Breast epithelium (tissue), 3 donors: ENCODE measurements around the gene ACLY.

Source experiments
- CTCF ChIP-seq, 3 donors: fragments of 450-650 bp; IDR thresholded peaks; one replicate each; pipeline ENCODE4 v1.5.1; 2016 to 2017; ENCODE audit warnings: antibody characterized with exemption in 3 of 3, mild to moderate bottlenecking in 3 of 3, moderate library complexity in 3 of 3
- POLR2A ChIP-seq: fragments of 450-650 bp; IDR thresholded peaks from one replicate; pipeline ENCODE4 v1.6.1; 2016; ENCODE audit warnings: antibody characterized with exemption, mild to moderate bottlenecking, moderate library complexity
- POLR2AphosphoS5 ChIP-seq, 3 donors: sonication (generic); formaldehyde crosslinking; IDR thresholded peaks; one replicate each; pipeline ENCODE4 v1.6.1; 2017; ENCODE audit warnings: antibody characterized with exemption in 3 of 3

DNA sequence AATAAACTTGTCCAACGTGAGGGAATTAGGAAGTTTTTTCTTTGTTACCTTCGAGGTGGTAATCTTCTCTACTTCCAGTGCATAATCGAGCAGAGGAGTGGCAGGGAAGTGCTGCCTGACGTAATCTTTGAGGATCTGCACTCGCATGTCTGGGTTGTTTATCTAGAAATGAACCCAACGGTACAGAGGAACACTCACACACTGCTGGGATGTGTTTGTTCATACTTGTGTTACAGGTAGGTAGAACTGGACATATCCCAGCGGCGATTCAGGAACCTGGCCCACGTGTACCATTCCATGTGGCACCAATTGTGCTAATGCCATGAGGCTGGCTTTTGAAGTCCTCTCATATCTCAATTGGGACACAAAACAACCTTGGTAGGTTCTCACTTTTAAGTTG is 49.3 kb downstream of the ACLY start:
- TF ChIP-seq POLR2A (no peak), CTCF (IDR thresholded peaks at IDR 0.05) (no peak), POLR2AphosphoS5 (IDR thresholded peaks at IDR 0.05) (no peak)
